Osteoblast (primary cell): ENCODE measurements around the gene MARCHF3. TPM values are rescaled to one million over a fixed set of nuclear protein-coding genes. Genes with fewer than 3 reads are reported as not detected.

Source experiments
- DNase-seq: peaks from one replicate; pipeline ENCODE4 v3.0.0; 2011; ENCODE audit warnings: low spot score, mixed read lengths; ENCODE audit not compliant: insufficient read length; ENCODE audit errors: missing footprints
- H2AFZ ChIP-seq: 2 replicates; pipeline ENCODE4 v1.6.0; 2011; ENCODE audit warnings: mild to moderate bottlenecking, low read length
- H3K27ac ChIP-seq: 2 replicates; pipeline ENCODE4 v1.5.1; 2011; ENCODE audit warnings: mild to moderate bottlenecking, low read depth, low read length, moderate library complexity
- H3K27me3 ChIP-seq: 2 replicates; pipeline ENCODE4 v1.6.0; 2012; ENCODE audit warnings: mild to moderate bottlenecking, control low read depth, inconsistent platforms, low read length, moderate library complexity; ENCODE audit not compliant: insufficient read depth
- H3K36me3 ChIP-seq: 2 replicates; pipeline ENCODE4 v1.5.1; 2011; ENCODE audit warnings: mild to moderate bottlenecking, low read length, control low read depth, moderate library complexity; ENCODE audit not compliant: insufficient read depth
- H3K4me1 ChIP-seq: 2 replicates; pipeline ENCODE4 v1.5.1; 2011; ENCODE audit warnings: mild to moderate bottlenecking, low read length, control low read depth, moderate library complexity; ENCODE audit not compliant: insufficient read depth
- H3K4me2 ChIP-seq: 2 replicates; pipeline ENCODE4 v1.6.0; 2011; ENCODE audit warnings: mild to moderate bottlenecking, low read length; ENCODE audit not compliant: insufficient read depth
- H3K4me3 ChIP-seq: fragments of 200-600 bp; sonication (generic); 3 replicates; pipeline ENCODE4 v1.5.1; 2012; ENCODE audit warnings: mild to moderate bottlenecking, low read length, inconsistent platforms; ENCODE audit not compliant: insufficient read depth
- H3K79me2 ChIP-seq: 2 replicates; pipeline ENCODE4 v1.6.0; 2012; ENCODE audit warnings: mild to moderate bottlenecking, low read length, control low read depth, inconsistent platforms; ENCODE audit not compliant: insufficient read depth
- H3K9me3 ChIP-seq: 2 replicates; pipeline ENCODE4 v1.5.1; 2011; ENCODE audit warnings: low read depth, low read length, control low read depth
- H4K20me1 ChIP-seq: 2 replicates; pipeline ENCODE4 v1.6.0; 2012; ENCODE audit warnings: mild to moderate bottlenecking, low read length, control low read depth; ENCODE audit not compliant: insufficient read depth
- total RNA-seq: library from RNA; depleted of rRNA; stranded (reverse); fragments of >200 nt; gene quantifications from 2 replicates; pipeline ENCODE4 v1.2.3, GENCODE V29; 2012
- TF ChIP-seq, protein P1 (sequence below): IDR thresholded peaks from 2 replicates; pipeline ENCODE4 v1.5.1; 2011; ENCODE audit warnings: mild to moderate bottlenecking, low read depth, low read length, moderate library complexity; ENCODE audit errors: extremely low read depth

The MARCHF3 gene
- total RNA-seq, 1 donor: 2.2 TPM

DNA sequence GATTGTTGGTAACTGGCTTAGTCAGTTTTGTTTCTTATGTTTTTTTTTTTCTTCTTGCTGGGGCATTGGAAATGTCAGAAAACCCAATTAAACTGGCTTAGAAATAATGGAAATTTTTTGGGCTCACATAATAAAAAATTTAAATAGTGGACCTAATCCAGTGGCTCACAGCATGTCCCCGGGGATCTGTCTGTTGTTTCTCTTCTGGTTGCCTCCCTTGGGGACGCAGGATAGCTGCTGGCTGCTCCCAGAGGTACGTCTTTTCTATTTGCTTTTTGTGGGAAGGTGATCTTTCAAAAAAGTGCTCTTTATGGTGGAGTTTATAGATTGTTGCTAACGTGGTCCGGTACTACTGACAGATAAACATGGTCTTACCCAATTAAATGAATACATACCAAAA is 201.3 kb downstream of the MARCHF3 start:
- Histone ChIP-seq H3K27me3 (no peaks in the 10 kb centered on the region), H3K4me3 (no peak overlapping the region), H3K79me2 (peaks cover 2% of the 10 kb centered on the region), H3K4me1 (no peaks in the 10 kb centered on the region), H3K9me3 (no peaks in the 10 kb centered on the region), H2AFZ (no peak overlapping the region), H3K27ac (no peak overlapping the region), H4K20me1 (no peaks in the 10 kb centered on the region), H3K4me2 (no peak overlapping the region), H3K36me3 (peaks cover 32% of the 10 kb centered on the region)
- TF ChIP-seq, protein P1, sequence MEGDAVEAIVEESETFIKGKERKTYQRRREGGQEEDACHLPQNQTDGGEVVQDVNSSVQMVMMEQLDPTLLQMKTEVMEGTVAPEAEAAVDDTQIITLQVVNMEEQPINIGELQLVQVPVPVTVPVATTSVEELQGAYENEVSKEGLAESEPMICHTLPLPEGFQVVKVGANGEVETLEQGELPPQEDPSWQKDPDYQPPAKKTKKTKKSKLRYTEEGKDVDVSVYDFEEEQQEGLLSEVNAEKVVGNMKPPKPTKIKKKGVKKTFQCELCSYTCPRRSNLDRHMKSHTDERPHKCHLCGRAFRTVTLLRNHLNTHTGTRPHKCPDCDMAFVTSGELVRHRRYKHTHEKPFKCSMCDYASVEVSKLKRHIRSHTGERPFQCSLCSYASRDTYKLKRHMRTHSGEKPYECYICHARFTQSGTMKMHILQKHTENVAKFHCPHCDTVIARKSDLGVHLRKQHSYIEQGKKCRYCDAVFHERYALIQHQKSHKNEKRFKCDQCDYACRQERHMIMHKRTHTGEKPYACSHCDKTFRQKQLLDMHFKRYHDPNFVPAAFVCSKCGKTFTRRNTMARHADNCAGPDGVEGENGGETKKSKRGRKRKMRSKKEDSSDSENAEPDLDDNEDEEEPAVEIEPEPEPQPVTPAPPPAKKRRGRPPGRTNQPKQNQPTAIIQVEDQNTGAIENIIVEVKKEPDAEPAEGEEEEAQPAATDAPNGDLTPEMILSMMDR: no peak
- DNase-seq: no peak

DNA sequence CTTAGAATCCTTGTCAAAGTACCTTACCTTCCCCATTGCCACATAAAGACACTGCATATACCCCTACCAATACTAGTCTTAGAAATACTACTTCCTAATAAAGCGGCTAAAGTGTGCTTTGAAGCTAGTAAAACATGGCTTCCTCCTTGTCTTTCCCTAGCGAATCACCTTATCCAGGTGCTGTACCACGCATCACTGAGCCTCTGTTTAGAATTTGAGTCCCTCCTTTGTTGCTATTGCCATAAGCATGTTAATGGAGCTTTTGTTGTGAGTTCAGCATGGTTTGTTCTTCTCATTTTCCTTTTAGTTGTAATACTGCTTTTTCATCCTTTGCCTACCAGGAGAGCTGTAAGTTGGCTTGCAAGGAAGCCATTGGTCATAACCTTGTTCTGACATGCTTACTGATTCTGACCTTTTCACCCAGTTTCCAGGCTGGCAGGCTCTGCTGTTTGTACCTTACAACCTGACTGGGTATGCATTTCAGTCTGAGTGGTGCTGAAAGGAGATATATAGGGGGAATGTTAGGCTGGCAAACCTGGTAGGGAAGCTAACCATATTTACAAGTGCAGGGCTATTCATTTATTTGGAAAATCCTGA is 203.6 kb downstream of the MARCHF3 start:
- H3K36me3 ChIP-seq: peaks cover 30% of the 10 kb centered on the region

DNA sequence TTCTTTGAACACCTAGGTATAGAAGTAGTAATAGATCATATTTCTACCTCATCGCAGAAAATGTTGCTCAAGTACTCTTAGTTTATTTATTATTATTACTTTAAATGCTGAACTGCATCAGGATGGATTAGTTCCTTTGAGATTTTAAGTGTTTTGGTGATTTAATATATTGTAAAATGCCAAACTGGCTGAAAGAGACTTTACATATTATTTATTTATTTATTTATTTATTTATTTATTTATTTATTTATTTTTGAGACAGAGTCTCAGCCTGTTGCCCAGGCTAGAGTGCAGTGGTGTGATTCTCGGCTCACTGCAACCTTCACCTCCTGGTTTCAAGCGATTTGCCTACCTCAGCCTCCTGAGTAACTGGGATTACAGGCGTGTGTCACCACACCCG is 211.1 kb downstream of the MARCHF3 start:
- Histone ChIP-seq H3K27me3 (no peaks in the 10 kb centered on the region), H3K27ac (no peak overlapping the region), H3K36me3 (peaks cover 18% of the 10 kb centered on the region), H3K79me2 (peaks cover 15% of the 10 kb centered on the region), H3K9me3 (no peaks in the 10 kb centered on the region), H2AFZ (no peak overlapping the region), H3K4me1 (peaks cover 6% of the 10 kb centered on the region), H3K4me3 (no peak overlapping the region), H4K20me1 (no peaks in the 10 kb centered on the region), H3K4me2 (no peak overlapping the region)
- no peak for DNase-seq
- TF ChIP-seq, protein P1: no peak

More for the DNA sequence above, 203.6 kb downstream of the MARCHF3 start:
- Histone ChIP-seq H3K4me2 (no peak overlapping the region), H3K79me2 (peaks cover 2% of the 10 kb centered on the region), H2AFZ (no peak overlapping the region), H3K4me3 (no peak overlapping the region), H3K9me3 (no peaks in the 10 kb centered on the region), H3K4me1 (no peaks in the 10 kb centered on the region), H3K27ac (no peak overlapping the region), H4K20me1 (no peaks in the 10 kb centered on the region), H3K27me3 (no peaks in the 10 kb centered on the region)
- DNase-seq: no peak
- TF ChIP-seq, protein P1: no peak

DNA sequence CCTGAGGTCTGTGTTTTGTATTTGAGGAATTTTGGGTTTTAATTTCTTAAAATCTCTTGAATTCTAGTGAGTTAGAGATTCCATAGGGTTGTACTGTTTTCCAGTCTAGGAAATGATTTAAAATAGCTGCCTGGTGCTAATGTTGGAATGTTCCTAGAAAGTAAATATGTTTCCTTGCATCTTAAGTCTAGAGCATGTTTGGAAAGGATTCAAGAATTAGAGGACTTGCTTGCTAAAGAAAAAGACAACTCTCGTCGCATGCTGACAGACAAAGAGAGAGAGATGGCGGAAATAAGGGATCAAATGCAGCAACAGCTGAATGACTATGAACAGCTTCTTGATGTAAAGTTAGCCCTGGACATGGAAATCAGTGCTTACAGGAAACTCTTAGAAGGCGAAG is 211.6 kb downstream of the MARCHF3 start:
- H2AFZ ChIP-seq: no peak overlapping the region
- TF ChIP-seq, protein P1: no peak

More for the DNA sequence above, 211.6 kb downstream of the MARCHF3 start:
- no peaks in the 10 kb centered on the region for H3K9me3 ChIP-seq
- peaks cover 15% of the 10 kb centered on the region for H3K79me2 ChIP-seq
- H4K20me1 ChIP-seq: no peaks in the 10 kb centered on the region
- H3K27ac ChIP-seq: no peak overlapping the region
- H3K4me2 ChIP-seq: no peak overlapping the region
- peaks cover 20% of the 10 kb centered on the region for H3K36me3 ChIP-seq
- no peak overlapping the region for H3K4me3 ChIP-seq
- no peaks in the 10 kb centered on the region for H3K27me3 ChIP-seq
- peaks cover 6% of the 10 kb centered on the region for H3K4me1 ChIP-seq
- DNase-seq: no peak

Other genes with a start within 250 kb of the MARCHF3 start
- gene C5orf63, start 42.9 kb upstream of the MARCHF3 start, total RNA-seq: 2.2 and 3.5 TPM in 2 replicates